CD4-positive, alpha-beta T cell treated with Interleukin-17A for 1 hour (primary cell): Measurements from ENCODE around the gene TRPT1.
"Not testable (repeated sequence)": the region's sequence is repeated elsewhere in the genome, so short reads cannot be mapped to it uniquely, and the experiment has no call there.

Source experiments
- DNase-seq: peaks from one replicate; pipeline ENCODE4 v3.0.0-alpha.2; 2020

TRPT1 gene

GRCh38 chr11:64258356-64258755 is 32.4 kb upstream of the TRPT1 start:
- DNase-seq = no peak

- no peak for DNase-seq
These were observed 30.3 kb upstream of the TRPT1 start for GRCh38 chr11:64256300-64256699.

DNA sequence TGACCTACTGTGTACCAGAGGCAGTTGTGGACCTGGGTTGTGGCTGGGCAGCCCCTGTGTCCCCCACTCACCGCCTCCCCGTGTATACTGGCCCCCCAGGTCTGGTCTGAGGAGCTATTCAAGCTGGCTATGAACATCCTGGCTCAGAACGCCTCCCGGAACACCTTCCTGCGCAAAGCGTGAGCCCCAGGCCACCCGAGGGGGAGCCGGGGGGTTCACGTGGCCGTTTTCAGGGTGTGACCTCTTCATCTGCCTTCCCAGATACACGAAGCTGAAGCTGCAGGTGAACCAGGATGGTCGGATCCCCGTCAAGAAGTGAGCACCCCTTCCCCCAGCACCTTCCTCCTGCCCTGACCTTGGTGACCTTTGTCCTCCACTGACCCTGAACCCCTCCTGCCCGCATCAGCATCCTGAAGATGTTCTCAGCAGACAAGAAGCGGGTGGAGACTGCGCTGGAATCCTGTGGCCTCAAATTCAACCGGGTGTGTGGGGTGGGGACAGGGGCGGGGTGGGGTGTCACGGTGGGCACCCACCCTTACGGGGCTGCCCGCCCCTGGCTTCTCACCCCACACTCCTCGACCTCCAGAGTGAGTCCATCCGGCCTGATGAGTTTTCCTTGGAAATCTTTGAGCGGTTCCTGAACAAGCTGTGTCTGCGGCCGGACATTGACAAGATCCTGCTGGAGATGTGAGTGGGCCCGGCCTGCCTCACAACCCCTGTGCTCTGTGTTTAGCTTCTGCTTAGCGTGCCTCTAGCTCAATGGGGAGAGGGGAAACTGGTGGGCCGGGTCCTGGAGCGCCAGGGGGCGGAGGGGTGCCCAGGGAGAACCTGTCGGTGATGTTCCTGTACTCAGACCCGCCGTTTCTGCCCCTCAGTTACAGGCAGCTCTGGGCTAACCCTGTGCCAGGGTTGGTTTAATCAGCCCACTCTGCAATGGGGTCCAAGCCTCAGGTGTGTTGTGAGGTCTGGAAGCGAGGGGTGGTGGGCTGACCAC is 29.4 kb upstream of the TRPT1 start:
- no peak for DNase-seq

- no peak for DNase-seq
These were observed 28.3 kb upstream of the TRPT1 start for GRCh38 chr11:64254326-64254725.

DNA sequence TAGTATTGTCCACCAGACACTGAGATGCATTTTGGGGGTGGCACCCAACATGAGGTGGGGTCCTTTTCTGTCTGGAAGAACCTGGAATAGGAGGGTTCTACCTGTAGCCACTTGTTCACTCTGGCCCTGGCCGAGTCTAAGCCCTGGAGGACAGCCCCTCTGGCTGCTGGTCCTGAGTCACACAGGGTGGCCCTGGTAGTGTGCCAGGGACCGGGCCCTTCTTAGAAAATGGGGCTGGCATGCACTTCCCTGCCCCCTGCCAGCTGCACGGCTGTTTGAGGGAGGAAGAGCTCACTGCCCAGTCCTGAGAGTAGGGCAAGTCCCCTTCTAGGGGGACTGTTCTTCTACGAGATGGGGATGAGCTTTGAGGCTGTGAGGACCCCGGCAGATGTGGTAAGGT is 27.5 kb upstream of the TRPT1 start:
- no peak for DNase-seq

GRCh38 chr11:64253043-64253442 is 27.1 kb upstream of the TRPT1 start:
- DNase-seq = no peak

DNA sequence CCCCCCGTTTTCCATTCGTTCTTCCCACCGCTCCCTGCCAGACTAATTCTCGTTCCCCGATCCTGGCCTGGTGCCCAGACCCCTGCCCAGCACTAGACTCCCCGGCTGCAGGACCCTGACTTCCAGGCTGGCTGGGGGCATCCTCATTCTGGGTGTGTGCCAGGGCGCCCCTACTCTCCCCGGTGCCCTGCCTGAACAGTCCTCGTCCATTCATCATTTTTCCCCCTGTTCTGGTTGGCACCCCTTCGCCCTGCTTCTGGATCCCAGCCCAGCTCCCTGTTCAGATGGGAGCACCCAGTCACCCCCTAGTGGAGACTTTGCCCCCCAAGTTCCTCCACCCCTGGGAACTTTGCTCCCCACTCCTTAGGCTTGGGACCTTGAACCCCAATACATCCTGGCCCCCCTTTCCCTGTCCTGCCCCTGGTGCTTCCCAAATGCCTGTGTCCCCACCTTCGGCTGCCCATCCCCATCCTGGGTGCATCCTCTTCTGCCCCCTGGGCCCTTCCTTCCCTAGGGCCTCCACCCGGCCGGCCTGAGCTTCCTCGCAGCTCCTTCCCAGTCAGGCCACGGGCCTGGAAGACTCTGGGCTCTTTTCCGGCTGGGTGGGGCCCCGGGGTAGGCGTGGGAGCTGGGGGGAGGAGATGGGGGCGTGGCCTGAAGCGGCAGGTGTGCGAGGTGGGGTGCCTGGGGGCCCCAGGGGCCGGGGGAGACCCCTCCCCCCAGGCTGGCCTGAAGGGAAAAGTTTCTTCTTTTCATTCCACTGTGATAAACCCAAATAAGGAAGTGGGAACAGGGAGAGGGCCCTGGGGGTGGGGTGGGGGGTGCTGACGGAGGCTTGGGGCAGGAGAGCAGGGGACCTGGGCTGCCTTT is 26.3 kb upstream of the TRPT1 start:
- no peak for DNase-seq

DNA sequence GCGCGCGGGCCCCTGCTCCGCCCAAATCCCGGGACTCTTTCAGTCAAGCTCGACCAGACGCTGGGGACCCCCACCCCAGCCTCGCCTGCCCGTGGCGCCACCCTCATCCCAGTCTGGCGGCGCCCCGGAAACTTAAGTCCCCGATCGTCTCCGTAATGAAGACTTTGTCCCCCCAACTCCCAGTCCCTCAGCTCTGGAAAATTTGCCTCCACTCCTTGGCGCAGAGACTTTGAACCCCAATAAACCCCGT is 25.7 kb upstream of the TRPT1 start:
- no peak for DNase-seq

DNA sequence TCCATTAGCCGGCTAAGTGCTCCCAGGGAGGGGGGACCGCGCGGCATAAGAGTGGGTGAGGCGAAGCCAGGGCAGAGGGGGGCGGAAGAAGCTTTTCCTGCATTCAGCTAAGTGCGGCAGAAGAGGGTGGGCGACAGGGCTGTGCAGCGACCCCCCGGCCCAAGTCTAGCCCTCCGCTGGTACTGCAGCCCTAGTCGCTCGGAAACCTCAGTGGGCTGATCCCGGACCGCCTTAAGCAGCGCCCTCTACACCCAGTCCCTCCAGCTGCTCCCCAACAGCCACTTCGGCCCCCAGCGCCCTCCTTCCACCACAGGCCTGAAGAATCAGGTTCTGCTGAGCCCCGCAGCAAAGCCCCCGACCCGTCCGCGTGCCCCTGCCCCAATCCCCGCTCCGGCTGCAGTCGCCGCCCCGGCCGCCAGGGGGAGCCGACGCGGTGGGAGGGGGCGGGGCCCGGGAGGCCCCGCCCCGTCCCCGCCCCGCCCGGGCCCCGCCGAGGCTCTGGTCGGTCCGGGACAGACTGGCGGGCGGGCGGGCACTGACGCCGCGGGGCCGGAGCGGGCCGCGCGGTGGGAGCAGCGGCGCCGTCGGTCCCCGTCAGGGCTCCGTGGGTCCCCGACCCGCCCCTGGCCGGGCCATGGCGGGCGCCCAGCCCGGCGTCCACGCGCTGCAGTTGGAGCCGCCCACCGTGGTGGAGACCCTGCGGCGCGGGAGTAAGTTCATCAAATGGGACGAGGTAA is 25.2 kb upstream of the TRPT1 start, which contains the start of gene PLCB3:
TSS of gene PLCB3 (plus strand) at position 515 of the 737 bp plus-strand sequence. CDS start at position 635, 120 bp downstream.
- DNase-seq = peak; percentile 70

GRCh38 chr11:64250415-64251015 is 24.5 kb upstream of the TRPT1 start:
- DNase-seq = no peak

DNA sequence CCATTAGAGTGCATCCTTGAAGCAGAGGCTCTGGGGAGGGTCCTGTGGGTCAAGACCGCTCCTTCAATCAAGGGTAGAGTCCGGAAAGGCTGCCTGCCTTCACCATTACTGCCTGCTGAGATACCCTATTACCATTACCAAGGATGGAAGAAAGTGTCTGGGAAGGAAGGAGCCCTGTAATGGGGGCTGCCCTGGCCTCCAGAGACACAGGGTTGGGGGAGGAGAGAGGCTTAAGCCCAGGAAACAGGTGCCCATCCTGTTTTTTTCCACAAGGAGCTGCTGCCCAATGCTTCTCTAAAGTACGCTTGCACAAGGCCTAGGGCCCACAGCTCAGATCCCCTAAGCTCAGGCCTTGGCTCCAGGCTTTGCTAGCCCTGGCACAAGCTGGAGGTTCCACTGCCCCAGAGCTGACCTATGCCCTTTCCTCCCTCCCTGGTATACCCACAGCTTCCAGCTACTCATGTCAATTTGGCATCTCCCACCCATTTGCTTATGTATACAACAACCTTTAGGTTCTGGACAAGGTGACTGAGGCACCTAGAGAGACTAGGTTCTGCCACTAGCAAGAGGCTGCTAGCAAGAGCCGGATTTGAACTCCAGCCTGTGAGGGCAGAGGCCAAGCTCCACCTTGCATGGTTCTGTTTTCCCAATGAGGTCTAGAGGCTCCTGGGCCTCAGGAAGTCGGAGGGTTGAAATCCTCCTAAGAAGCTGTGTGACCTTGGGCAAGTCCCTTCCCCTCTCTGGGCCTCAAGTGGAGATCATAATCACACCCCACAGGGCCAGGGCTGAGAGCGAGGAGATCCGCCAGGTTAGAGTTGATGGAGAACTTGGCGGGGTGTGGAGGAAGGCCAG is 23.8 kb upstream of the TRPT1 start:
- DNase-seq = no peak

- DNase-seq = no peak
These were observed 23.1 kb upstream of the TRPT1 start for GRCh38 chr11:64249038-64249437.

DNA sequence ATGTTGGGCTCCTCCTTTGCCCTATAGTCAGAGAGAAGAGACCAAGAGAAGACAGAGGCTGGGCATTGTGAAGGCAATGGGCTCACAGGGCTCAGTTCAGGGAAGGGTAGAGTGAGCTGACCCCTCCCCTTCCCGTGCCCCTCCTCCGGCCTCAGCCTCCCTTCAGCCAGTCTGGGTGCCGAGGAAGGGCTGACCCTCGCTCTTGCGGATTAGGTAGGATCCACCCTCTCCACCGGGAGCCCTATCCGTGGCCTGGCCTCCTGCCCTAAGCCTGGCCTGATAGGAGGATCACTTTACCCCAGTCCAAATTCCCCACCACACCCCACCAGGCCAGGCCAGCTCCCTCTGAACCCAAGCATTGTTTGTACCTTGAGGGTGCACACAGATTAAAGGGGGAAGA is 22.6 kb upstream of the TRPT1 start:
- no peak for DNase-seq

- DNase-seq = no peak
These were observed 21.9 kb upstream of the TRPT1 start for GRCh38 chr11:64247729-64248531.

GRCh38 chr11:64246871-64247728 is 21.1 kb upstream of the TRPT1 start, which contains the start of gene PPP1R14B:
TSS of gene PPP1R14B (minus strand) at chr11:64246943. CDS start at chr11:64246673, 270 bp downstream.
- peak; percentile 82 for DNase-seq

GRCh38 chr11:64246621-64246870 is 20.6 kb upstream of the TRPT1 start:
- DNase-seq = not testable (repeated sequence)

GRCh38 chr11:64245797-64246620 is 20.0 kb upstream of the TRPT1 start:
- DNase-seq = peak; percentile 69

DNA sequence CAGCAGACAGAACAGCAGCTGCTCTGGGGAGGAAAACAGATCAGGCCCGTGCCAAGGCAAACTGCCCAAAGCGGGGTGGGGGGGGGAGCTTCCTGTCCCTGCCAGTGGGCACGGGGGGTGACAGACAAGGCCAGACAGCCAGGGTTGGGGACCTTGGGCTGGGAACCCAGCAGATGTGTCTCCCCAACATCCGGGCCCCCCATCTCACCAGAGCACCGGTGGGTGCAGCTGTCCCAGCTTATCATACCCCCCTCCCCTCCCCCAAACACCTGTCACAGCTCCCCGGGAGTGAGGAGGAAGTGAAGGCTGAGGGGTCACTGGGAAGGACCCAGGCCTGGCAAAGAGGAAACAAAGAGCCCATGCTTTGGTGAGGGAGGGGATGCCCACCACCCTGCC is 19.4 kb upstream of the TRPT1 start:
- peak; percentile 66 for DNase-seq

DNA sequence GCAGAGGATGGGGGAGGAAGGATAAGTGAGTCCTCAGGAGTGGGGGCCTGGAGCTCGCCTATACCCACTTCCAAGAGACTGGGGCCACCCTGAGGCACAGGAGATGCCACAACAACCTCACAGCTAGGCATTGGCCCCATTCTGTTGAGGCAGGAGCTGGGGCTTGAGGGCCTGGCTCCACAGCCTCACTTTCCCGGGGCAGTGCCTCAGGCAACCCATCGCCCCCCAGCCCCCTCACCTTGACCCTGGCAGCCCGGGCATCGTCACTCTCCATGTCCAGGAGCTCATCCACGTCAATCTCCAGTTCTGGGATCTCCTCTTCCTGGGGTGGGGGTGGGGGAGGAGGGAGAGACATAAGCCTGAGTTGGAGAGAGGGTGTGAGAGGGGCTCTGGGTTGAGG is 19.0 kb upstream of the TRPT1 start:
- DNase-seq = no peak
